ENCODE measurements around the gene FOXQ1. TPM values are rescaled to one million over a fixed set of nuclear protein-coding genes. Genes with fewer than 3 reads are reported as not detected.

Gene FOXQ1
- polyA plus RNA-seq, 10 donors, result 0.05 to 0.86 (median 0.12) TPM; not detected in 5

GRCh38 chr6:1362643-1363042 lies 50.7 kb downstream of the FOXQ1 start:
- no peak for DNase-seq

- DNase-seq, result no peak
Observed at GRCh38 chr6:1363298-1363697, 51.4 kb downstream of the FOXQ1 start.

GRCh38 chr6:1363729-1364572 lies 52.1 kb downstream of the FOXQ1 start:
- DNase-seq, result peak; percentile 52 to 90 (median 70)

Other genes starting within 250 kb of the FOXQ1 start
- gene FOXF2, start 77.5 kb downstream of the FOXQ1 start, polyA plus RNA-seq (ENCODE audit: insufficient read length in 10 of 10), result under 1 TPM; 0.13 to 0.67 (median 0.21) TPM